NCI-H446 treated with DMSO at 0.1 percent for 48 hours (cell line): ENCODE data around the gene MYO9A.

ENCODE experiments used
- DNase-seq: peaks from one replicate; lab custom pipeline; 2025; lab: John Stamatoyannopoulos, UW

MYO9A gene

GRCh38 chr15:71782422-71783165, 335.4 kb downstream of the MYO9A start:
- no peak for DNase-seq

- no peak for DNase-seq
Observed at GRCh38 chr15:71781965-71782265, 336.0 kb downstream of the MYO9A start.

- no peak for DNase-seq
Observed at GRCh38 chr15:71781179-71781964, 336.6 kb downstream of the MYO9A start.

- DNase-seq, result no peak
Observed at GRCh38 chr15:71780115-71780976, 337.6 kb downstream of the MYO9A start.

GRCh38 chr15:71779073-71779797, 338.7 kb downstream of the MYO9A start:
- DNase-seq, result no peak

GRCh38 chr15:71777216-71777943, 340.6 kb downstream of the MYO9A start:
- DNase-seq, result no peak

- DNase-seq, result no peak
Observed at GRCh38 chr15:71776304-71776703, 341.6 kb downstream of the MYO9A start.

GRCh38 chr15:71775856-71776255, 342.1 kb downstream of the MYO9A start:
- no peak for DNase-seq

GRCh38 chr15:71773206-71773859, 344.6 kb downstream of the MYO9A start:
- DNase-seq, result no peak
